Measurements from ENCODE around the gene SYNE2.
"Not testable (repeated sequence)": the region's sequence is repeated elsewhere in the genome, so short reads cannot be mapped to it uniquely, and the experiment has no call there.

SYNE2 gene

GRCh38 chr14:64092338-64092737 is 239.5 kb downstream of the SYNE2 start:
- no peak for DNase-seq

- DNase-seq: no peak
Measured at GRCh38 chr14:64092940-64093339, 240.1 kb downstream of the SYNE2 start.

- no peak for DNase-seq
Measured at GRCh38 chr14:64095620-64096019, 242.8 kb downstream of the SYNE2 start.

DNA sequence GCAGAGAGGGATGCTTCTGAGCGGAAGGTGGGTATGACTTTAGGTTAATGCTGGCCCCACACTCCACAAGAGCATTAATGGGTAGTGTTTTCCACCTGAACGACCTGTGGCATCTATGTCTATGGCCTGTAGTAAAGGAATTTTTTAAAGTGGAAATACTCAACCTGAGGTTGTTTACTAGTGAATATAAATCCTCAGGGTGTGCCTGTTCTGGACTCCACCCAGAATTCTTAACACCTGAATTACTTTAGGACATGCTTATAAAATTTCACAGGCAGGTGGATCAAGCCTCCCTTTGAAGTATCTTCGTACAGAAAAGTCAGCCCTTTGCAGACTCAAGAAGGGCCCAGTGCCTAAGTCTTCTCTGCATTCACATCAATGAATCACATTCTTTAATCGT is 245.3 kb downstream of the SYNE2 start:
- DNase-seq: no peak

GRCh38 chr14:64107438-64107837 is 254.6 kb downstream of the SYNE2 start:
- no peak for DNase-seq

DNA sequence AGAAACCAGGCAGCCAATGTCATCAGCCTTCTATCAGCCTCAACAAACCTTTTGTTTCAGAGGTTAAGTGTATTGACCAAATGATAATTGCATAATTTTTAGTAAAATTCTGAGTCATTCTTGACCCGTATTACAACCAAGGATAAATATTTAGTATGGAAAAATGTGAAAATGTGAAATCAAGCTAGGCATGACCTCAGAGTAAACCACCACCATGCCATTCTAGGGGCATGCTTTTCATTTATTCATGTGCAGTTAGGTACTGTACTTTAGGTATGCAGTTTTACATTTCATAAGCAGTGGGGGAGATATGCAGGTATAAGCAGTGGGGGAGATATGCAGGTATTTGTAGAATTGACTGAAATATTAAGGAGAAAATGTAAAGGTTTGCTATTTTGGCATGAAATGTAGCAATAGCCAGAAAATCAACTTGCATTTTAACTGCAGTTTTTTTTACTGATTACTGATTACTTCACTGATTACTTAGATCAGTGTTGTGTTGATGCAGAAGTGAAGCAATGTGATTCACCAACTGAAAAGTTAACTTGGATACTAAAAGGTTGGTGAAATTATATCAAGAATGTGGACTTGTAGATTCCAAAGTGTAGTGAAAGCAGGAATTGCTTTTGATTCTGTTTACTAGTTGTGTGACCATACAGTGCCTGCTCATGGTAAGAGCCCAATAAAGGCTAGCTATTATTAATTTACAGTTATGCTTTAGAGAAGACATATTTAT is 257.2 kb downstream of the SYNE2 start:
- no peak for DNase-seq

- no peak for DNase-seq
Measured at GRCh38 chr14:64110802-64111201, 258.0 kb downstream of the SYNE2 start.

GRCh38 chr14:64112867-64113678 is 260.3 kb downstream of the SYNE2 start:
- DNase-seq: no peak

DNA sequence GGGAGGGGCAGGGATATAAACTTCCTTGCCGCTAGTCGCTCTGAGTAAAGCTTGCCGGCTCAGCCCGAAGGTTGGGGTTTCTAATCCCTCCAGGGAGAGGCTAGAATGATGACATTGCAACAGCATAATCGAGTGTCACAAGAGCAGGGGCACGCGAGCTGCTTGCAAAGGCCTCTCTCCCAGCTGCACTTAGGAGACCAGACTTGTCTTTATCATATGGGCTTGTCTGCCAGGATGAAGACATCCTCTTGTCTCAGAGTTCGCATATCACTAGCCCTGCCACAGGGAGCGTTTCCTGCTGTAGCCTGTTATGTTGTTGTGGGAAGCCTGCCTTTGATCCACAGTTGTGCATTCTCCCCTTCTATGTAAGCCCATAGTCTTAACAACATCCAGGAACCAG is 261.4 kb downstream of the SYNE2 start:
- no peak for DNase-seq

GRCh38 chr14:64114796-64115195 is 262.0 kb downstream of the SYNE2 start:
- DNase-seq: no peak

DNA sequence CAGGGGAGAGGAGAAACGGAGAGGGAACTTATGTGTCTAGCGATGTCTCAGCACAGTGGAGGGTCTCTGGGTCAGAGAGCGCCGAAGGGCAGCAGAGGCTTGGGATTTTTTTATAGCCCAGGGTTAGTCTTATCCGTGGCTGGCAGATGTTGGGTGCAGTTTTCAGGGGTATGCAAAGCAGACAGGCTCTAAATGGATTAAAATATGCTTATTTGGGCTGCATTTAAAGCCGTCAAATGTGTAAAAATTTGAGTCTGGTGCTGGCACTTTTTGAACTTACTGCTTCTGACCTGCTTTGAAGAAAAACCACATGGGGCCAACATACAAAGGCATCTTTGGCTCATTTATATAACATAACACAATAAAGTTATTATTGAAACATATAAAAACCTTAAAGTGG is 262.6 kb downstream of the SYNE2 start:
- no peak for DNase-seq

- no peak for DNase-seq
Measured at GRCh38 chr14:64117671-64118402, 265.0 kb downstream of the SYNE2 start.

GRCh38 chr14:64118403-64118742 is 265.6 kb downstream of the SYNE2 start:
- DNase-seq: not testable (repeated sequence)

- no peak for DNase-seq
Measured at GRCh38 chr14:64118892-64119291, 266.1 kb downstream of the SYNE2 start.

DNA sequence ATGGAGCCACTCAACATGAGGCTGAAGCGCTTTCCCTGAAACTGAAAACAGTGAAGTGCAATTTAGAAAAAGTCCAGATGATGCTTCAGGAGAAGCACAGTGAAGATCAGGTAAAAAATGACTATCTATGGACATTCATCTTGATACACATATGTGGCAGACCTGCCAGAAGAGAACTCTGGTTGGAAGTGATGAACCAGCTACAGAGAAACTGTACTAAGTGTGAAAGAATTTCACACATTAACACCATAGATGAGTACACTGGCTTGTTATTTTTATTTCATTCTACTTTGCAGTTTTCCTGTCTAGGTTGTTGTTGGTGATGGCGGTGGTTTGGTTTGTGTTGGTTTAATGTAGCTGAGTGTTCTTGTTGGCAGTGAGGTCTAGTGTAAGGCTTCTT is 266.7 kb downstream of the SYNE2 start:
- no peak for DNase-seq

DNA sequence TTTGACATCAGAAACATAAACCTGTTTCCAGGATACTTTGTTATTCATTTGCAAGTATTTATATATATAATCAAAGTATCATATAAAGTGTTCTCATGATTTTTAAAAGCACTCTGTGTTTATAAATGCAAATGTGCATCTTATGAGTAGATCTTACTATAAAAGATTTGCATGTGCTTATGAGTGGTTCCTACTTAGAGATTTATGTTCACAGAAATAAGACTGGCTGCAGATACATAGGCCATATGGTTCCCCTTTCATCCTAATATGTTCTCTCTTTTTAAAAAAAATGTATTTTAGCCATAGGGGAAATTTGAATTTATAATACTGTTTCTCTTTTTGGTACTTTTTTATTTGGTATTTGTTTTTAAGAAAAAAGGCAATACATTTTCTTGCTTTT is 267.2 kb downstream of the SYNE2 start:
- DNase-seq: no peak

GRCh38 chr14:64123241-64123822 is 270.5 kb downstream of the SYNE2 start:
- no peak for DNase-seq

GRCh38 chr14:64125270-64125669 is 272.5 kb downstream of the SYNE2 start:
- DNase-seq: no peak

DNA sequence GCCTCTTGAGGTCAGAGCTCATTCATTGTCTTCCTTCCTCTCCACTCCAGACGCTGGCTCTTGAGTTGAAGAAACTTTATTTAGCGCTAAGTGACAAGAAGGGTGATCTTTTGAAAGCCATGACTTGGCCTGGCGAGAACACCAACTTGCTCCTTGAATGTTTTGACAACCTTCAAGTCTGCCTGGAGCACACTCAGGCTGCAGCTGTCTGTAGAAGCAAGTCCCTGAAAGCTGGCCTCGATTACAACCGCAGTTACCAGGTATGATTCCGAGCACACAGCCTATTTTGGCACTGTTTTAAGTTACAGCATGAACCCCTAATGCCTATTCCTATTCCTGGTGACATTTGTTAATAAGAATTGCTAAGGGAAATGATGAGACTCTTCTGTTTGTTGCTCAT is 273.7 kb downstream of the SYNE2 start:
- DNase-seq: no peak

GRCh38 chr14:64137657-64138290 is 285.0 kb downstream of the SYNE2 start:
- DNase-seq: no peak

DNA sequence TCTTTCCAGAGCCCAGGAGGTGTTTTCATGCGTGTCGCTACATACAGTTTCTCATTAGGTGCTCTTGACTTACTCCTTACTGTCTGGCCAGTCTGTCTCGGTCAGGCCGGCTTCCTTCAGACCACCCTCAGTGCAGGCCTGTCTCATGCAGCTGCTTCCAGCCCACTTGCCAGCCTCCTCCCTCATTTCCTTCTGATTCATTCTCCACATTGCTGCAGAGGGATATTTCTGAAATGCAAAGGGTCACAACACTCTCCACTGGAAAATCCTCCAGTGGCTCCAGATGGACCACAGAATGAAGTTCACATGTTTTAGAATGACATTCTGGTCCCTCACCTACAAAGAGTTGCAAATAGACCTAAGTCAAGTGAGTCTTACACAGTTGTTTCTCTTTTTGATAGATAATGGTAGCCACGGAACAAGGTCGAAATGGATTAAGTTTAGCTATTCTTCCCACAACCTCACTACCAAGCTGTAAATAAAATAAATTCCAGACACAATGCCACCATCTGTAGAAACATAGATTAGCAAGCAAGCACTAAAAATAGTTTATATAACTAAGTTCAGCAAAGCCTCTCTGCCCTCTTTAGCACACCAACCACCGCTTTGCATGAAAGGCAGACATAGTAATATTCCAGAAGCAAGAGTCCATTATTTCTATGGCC is 294.5 kb downstream of the SYNE2 start:
- no peak for DNase-seq

GRCh38 chr14:64149921-64150320 is 297.1 kb downstream of the SYNE2 start:
- DNase-seq: no peak
